ENCODE measurements around the gene AMER3.

DNA sequence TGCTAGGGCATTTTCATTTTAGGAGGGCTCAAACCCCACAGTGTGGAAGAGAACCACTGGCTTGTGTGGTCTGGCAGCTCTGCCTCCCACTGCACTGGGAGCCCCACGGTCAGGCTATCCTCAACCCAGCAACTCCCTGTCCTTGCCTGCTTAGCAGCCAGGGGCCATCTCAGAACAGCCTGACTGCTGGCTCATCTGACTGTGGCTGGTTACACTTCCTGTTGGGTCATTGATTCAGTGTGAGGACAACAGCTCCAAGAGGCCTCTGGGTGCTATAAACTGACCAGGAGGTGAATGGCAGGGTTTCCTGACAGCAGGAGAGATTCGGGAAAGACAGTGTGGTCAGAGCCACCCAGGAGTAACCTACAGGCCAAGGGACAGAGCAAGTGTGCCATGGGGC lies 40.1 kb downstream of the AMER3 start:
- TF ChIP-seq, protein P1, sequence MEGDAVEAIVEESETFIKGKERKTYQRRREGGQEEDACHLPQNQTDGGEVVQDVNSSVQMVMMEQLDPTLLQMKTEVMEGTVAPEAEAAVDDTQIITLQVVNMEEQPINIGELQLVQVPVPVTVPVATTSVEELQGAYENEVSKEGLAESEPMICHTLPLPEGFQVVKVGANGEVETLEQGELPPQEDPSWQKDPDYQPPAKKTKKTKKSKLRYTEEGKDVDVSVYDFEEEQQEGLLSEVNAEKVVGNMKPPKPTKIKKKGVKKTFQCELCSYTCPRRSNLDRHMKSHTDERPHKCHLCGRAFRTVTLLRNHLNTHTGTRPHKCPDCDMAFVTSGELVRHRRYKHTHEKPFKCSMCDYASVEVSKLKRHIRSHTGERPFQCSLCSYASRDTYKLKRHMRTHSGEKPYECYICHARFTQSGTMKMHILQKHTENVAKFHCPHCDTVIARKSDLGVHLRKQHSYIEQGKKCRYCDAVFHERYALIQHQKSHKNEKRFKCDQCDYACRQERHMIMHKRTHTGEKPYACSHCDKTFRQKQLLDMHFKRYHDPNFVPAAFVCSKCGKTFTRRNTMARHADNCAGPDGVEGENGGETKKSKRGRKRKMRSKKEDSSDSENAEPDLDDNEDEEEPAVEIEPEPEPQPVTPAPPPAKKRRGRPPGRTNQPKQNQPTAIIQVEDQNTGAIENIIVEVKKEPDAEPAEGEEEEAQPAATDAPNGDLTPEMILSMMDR (conservative IDR thresholded peaks at IDR 0.05; ENCODE audit: low read depth in 2 of 2) = no peak
- TF ChIP-seq POLR2AphosphoS5 (IDR thresholded peaks at IDR 0.05; ENCODE audit: low read depth) (no peak), EZH2phosphoT487 (IDR thresholded peaks at IDR 0.05; ENCODE audit: unreplicated experiment) (no peak), EZH2 (IDR thresholded peaks at IDR 0.05; ENCODE audit: low read depth, unreplicated experiment) (no peak), JUNB (IDR thresholded peaks at IDR 0.05; ENCODE audit: unreplicated experiment) (no peak), STAT1 (IDR thresholded peaks at IDR 0.05; ENCODE audit: unreplicated experiment) (no peak), ZNF114 (CRISPR knock-in tag; IDR thresholded peaks at IDR 0.05) (no peak), ZNF331 (CRISPR knock-in tag; IDR thresholded peaks at IDR 0.05; ENCODE audit: low read depth) (no peak)
- TF ChIP-seq, protein P2, sequence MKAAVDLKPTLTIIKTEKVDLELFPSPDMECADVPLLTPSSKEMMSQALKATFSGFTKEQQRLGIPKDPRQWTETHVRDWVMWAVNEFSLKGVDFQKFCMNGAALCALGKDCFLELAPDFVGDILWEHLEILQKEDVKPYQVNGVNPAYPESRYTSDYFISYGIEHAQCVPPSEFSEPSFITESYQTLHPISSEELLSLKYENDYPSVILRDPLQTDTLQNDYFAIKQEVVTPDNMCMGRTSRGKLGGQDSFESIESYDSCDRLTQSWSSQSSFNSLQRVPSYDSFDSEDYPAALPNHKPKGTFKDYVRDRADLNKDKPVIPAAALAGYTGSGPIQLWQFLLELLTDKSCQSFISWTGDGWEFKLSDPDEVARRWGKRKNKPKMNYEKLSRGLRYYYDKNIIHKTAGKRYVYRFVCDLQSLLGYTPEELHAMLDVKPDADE (IDR thresholded peaks at IDR 0.05) = no peak
- TF ChIP-seq, protein P3, sequence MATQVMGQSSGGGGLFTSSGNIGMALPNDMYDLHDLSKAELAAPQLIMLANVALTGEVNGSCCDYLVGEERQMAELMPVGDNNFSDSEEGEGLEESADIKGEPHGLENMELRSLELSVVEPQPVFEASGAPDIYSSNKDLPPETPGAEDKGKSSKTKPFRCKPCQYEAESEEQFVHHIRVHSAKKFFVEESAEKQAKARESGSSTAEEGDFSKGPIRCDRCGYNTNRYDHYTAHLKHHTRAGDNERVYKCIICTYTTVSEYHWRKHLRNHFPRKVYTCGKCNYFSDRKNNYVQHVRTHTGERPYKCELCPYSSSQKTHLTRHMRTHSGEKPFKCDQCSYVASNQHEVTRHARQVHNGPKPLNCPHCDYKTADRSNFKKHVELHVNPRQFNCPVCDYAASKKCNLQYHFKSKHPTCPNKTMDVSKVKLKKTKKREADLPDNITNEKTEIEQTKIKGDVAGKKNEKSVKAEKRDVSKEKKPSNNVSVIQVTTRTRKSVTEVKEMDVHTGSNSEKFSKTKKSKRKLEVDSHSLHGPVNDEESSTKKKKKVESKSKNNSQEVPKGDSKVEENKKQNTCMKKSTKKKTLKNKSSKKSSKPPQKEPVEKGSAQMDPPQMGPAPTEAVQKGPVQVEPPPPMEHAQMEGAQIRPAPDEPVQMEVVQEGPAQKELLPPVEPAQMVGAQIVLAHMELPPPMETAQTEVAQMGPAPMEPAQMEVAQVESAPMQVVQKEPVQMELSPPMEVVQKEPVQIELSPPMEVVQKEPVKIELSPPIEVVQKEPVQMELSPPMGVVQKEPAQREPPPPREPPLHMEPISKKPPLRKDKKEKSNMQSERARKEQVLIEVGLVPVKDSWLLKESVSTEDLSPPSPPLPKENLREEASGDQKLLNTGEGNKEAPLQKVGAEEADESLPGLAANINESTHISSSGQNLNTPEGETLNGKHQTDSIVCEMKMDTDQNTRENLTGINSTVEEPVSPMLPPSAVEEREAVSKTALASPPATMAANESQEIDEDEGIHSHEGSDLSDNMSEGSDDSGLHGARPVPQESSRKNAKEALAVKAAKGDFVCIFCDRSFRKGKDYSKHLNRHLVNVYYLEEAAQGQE (IDR thresholded peaks at IDR 0.05; ENCODE audit: unreplicated experiment) = no peak
